HG02981 (cell line): ENCODE results near the gene PLA2G3.
"Not testable (repeated sequence)": the region's sequence is repeated elsewhere in the genome, so short reads cannot be mapped to it uniquely, and the experiment has no call there.

Experiments
- ATAC-seq: cut with Tn5 transposase; IDR thresholded peaks from one replicate; pipeline ENCODE4 v1.9.1; 2021; ENCODE audit warnings: mild to moderate bottlenecking, moderate library complexity; ENCODE audit not compliant: unreplicated experiment

PLA2G3 gene, protein sequence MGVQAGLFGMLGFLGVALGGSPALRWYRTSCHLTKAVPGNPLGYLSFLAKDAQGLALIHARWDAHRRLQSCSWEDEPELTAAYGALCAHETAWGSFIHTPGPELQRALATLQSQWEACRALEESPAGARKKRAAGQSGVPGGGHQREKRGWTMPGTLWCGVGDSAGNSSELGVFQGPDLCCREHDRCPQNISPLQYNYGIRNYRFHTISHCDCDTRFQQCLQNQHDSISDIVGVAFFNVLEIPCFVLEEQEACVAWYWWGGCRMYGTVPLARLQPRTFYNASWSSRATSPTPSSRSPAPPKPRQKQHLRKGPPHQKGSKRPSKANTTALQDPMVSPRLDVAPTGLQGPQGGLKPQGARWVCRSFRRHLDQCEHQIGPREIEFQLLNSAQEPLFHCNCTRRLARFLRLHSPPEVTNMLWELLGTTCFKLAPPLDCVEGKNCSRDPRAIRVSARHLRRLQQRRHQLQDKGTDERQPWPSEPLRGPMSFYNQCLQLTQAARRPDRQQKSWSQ

GRCh38 chr22:31139866-31140716, at the start of gene PLA2G3:
Gene PLA2G3, minus strand, starts transcription at chr22:31140508. Its CDS starts 154 bp downstream, at chr22:31140354.
- no peak for ATAC-seq

- ATAC-seq = no peak
Observed at GRCh38 chr22:31187627-31188026, 47.3 kb upstream of the PLA2G3 start.

DNA sequence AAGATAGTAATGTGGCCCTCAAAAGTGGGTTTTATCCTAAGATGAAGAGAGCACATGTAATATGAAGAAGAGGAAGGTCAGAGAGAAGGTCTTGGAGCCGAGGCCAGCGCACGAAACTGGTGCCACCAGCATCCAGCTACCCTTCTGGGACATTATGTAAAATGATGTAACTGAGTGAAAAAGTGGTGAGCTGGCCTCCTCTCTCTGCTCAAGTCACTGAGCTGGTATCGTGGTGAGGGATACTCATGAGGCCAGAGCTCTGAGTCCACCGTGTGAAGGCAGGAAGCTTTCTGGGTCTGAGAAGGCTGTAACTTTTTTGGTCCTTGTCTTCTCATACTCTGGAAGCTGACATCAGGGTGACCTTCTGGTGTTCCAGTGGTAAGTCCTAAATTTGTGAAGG, 44.7 kb upstream of the PLA2G3 start:
- ATAC-seq = no peak

GRCh38 chr22:31184015-31184414, 43.7 kb upstream of the PLA2G3 start:
- no peak for ATAC-seq

GRCh38 chr22:31179345-31179744, 39.0 kb upstream of the PLA2G3 start:
- no peak for ATAC-seq

DNA sequence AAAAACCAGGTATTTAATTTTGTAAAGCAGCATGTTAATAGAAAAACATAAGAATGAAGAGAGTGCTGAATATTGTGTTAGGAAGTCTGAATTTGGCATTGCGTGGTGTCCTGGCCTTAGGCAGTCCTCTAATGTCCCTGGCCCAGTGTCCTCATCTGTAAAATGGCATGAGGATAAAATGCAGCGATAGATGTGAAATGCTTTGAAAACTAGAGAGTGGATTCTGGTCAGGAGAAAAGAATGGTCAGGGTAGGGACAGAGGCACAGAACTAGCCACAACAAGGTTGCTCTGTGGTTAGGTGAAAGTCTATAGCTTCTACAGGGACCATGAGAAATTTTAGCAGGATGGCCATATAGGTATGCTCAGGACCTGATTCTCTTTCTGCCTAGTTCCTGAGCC, 38.6 kb upstream of the PLA2G3 start:
- ATAC-seq = no peak

GRCh38 chr22:31177420-31178162, 37.3 kb upstream of the PLA2G3 start:
- ATAC-seq = no peak

DNA sequence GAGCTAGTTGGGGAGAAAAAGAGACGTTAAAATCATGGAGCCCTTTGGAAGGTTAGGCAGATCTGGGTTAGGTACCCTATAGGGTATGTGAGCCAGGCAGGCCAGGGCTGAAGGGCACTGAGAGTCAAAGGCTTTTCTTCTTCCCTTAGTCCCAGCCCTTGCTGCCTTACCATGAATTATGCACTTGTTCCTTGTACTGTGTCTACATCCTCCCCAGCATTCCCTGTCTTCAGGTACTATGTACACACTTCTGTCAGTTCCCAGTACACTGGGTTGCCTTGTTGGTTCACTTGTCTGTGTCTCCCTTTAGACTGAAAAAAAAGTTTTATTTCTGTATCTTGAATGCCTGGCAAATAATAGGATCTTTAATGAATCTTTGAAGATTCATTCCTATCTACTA, 36.6 kb upstream of the PLA2G3 start:
- no peak for ATAC-seq

- ATAC-seq = no peak
Observed at GRCh38 chr22:31173386-31174145, 33.3 kb upstream of the PLA2G3 start.

- not testable (repeated sequence) for ATAC-seq
Observed at GRCh38 chr22:31171734-31172133, 31.4 kb upstream of the PLA2G3 start.

- ATAC-seq = no peak
Observed at GRCh38 chr22:31170971-31171370, 30.7 kb upstream of the PLA2G3 start.

- no peak for ATAC-seq
Observed at GRCh38 chr22:31162015-31162765, 21.9 kb upstream of the PLA2G3 start.

- ATAC-seq = no peak
Observed at GRCh38 chr22:31161386-31161785, 21.1 kb upstream of the PLA2G3 start.

- ATAC-seq = no peak
Observed at GRCh38 chr22:31160328-31160978, 20.1 kb upstream of the PLA2G3 start.

DNA sequence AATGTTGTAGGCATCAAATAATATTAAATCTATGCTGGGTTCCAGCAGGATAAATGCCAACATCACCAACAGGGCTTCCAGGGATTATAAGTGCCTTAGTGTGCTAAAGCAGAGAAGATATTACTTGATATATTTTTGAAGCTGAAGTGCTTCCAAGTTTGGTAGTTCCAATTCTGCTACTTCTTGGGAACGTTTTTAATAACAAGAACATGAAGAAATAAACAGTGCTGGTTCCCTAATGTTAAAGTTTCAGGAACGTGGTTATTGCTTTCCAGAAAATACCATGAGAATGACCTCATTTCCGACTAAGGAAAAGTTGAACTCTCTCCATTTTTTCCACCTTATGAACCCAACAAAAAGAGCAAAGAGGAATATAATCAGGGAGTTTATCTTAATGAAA, 15.1 kb upstream of the PLA2G3 start:
- no peak for ATAC-seq

- ATAC-seq = no peak
Observed at GRCh38 chr22:31154975-31155374, 14.7 kb upstream of the PLA2G3 start.

DNA sequence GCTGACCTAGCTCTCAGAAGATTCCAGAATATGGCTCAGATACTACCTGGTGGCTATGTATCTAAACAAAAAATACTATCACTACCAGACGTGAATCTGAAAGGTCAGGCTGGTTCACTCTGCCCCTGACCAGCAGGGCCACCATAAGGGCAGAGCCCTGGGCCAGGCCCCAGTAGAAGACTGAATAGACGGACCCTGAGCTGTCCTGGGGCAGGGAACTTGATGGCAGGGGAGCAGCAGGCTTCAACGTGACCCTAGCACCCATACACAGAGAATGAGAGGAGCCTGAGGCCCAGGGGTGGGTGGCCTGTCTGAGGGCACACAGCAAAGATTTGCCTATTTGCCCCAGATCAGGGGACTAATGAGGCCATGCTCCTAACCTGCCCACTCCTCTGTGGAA, 13.0 kb upstream of the PLA2G3 start:
- no peak for ATAC-seq

DNA sequence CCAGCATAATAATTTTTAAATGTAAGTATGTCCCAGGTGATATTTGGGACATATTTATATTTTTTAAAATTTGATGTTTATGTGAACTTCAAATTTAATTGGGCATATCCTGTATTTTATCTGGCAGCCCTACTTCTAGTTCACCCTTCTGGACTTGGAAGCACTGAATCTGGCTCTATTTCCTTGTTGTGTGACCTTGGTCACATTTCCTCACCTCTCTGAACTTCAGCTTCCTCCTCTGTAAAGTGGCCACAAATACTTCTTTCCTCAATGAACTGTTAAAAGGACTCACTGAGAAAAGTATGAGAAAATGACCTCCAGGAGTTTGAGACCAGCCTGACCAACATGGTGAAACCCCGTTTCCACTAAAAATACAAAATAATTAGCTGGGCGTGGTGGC, 11.6 kb upstream of the PLA2G3 start:
- ATAC-seq = no peak

DNA sequence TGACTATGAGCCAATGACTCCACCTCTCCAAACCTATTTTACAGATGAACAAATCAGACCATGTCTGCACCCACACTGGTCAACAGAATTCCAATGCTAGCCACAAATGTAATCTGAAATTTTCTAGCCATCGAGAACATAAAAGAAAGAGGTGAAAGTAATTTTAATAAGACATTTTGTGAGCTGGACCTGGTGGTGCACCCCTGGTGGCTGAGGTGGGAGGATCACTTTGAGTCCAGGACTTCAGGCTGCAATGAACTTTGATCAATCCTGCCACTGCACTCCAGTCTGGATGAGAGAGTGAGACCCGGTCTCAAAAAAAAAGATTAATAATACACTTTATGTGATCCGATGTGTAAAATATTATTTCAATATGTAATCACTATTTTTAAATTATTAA, 10.3 kb upstream of the PLA2G3 start:
- ATAC-seq = no peak
